Activated B cell treated with CpG ODN at 0.5 μM for 24 hours (primary cell): ENCODE measurements around the gene USB1. TPM values are rescaled to one million over a fixed set of nuclear protein-coding genes. Genes with fewer than 3 reads are reported as not detected.

ENCODE experiments used
- ATAC-seq: fragments of 200-7000 bp; cut with Tn5 transposase; one replicate; pipeline ENCODE4 v1.10.0; 2021; ENCODE audit warnings: low read depth, mild to moderate bottlenecking, moderate library complexity
- CTCF ChIA-PET: fragments of 350-600 bp; sonication (Branson Sonifier 250); formaldehyde crosslinking; loops from one replicate; lab custom pipeline; 2021; ENCODE audit warnings: antibody characterized with exemption; lab: Charles Lee
- POLR2A ChIA-PET: fragments of 350-600 bp; sonication (Branson Sonifier 250); formaldehyde crosslinking; loops from one replicate; lab custom pipeline; 2021; ENCODE audit warnings: antibody characterized with exemption; lab: Charles Lee
- DNase-seq: peaks from one replicate; pipeline ENCODE4 v3.0.0; 2022
- H3K27ac Mint-ChIP-seq: one replicate; pipeline ENCODE4 v1.8.0; 2020; ENCODE audit warnings: mixed read lengths
- H3K27me3 Mint-ChIP-seq: one replicate; pipeline ENCODE4 v1.8.0; 2021; ENCODE audit warnings: mixed read lengths
- H3K36me3 Mint-ChIP-seq: one replicate; pipeline ENCODE4 v1.8.0; 2021; ENCODE audit warnings: low read depth, mixed read lengths
- H3K4me1 Mint-ChIP-seq: one replicate; pipeline ENCODE4 v1.8.0; 2021; ENCODE audit warnings: mixed read lengths
- H3K4me3 Mint-ChIP-seq: one replicate; pipeline ENCODE4 v1.8.0; 2020; ENCODE audit warnings: mild to moderate bottlenecking, mixed read lengths
- H3K9me3 Mint-ChIP-seq: one replicate; pipeline ENCODE4 v1.8.0; 2020; ENCODE audit warnings: mixed read lengths
- CTCF ChIP-seq: fragments of 200-600 bp; IDR thresholded peaks from one replicate; pipeline ENCODE4 v1.8.0; 2022; ENCODE audit warnings: antibody characterized with exemption, mild to moderate bottlenecking
- intact Hi-C: fragments of 100-400 bp; cut with micrococcal nuclease; formaldehyde crosslinking; loops from one replicate; pipeline ENCODE4 v1.15.1; 2024
- total RNA-seq: library from RNA; stranded (reverse); gene quantifications from 2 replicates; pipeline ENCODE4 v1.2.3, GENCODE V29; 2022

The USB1 gene
- total RNA-seq, 1 donor from 2014 or later, result 40.7 TPM

- POLR2A ChIA-PET, result no interaction called here
- Mint-ChIP-seq H3K27ac (no peak overlapping the region), H3K9me3 (no peaks in the 10 kb centered on the region), H3K4me3 (no peak overlapping the region), H3K4me1 (no peaks in the 10 kb centered on the region), H3K27me3 (peaks cover 2% of the 10 kb centered on the region), H3K36me3 (no peaks in the 10 kb centered on the region)
- intact Hi-C loops, result no loop called here
- DNase-seq, result no peak
- no peak for TF ChIP-seq CTCF
- CTCF ChIA-PET, result no interaction called here
- ATAC-seq, result no peak
These were observed 43.2 kb downstream of the USB1 start for GRCh38 chr16:58044266-58045019.

DNA sequence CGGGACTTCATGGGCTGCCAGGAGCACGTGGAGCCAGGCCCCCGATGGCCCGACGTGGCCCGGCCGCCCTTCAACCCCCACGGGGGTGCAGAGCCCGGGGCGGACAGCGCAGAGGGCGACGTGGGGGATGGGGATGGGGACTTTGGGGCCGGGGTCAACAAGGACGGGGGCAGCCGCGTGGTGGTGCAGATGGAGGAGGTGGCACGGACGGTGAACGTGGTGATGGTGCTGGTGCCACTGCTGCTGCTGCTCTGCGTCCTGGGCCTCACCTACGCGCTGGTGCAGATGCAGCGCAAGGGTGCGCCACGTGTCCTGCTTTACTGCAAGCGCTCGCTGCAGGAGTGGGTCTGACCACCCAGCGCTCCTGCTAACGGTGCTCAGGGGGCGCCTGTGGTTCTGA lies 43.9 kb downstream of the USB1 start:
- H3K9me3 Mint-ChIP-seq, result no peaks in the 10 kb centered on the region
- ChIA-PET CTCF (no interaction called here), POLR2A (no interaction called here)
- H3K4me1 Mint-ChIP-seq, result no peaks in the 10 kb centered on the region
- intact Hi-C loops, result no loop called here
- no peak for TF ChIP-seq CTCF
- H3K27me3 Mint-ChIP-seq, result peaks cover 3% of the 10 kb centered on the region
- H3K4me3 Mint-ChIP-seq, result no peak overlapping the region
- no peak overlapping the region for H3K27ac Mint-ChIP-seq
- ATAC-seq (no peak), DNase-seq (no peak)
- no peaks in the 10 kb centered on the region for H3K36me3 Mint-ChIP-seq

GRCh38 chr16:58046054-58046881 lies 45.1 kb downstream of the USB1 start:
- ChIA-PET POLR2A (no interaction called here), CTCF (interaction anchor here (0.5 kb wide), 1 partner anchor 184 kb away, joined by 3 read pairs; no protein-coding TSS in a partner anchor)
- no peaks in the 10 kb centered on the region for H3K4me1 Mint-ChIP-seq
- DNase-seq (no peak), ATAC-seq (no peak)
- H3K9me3 Mint-ChIP-seq, result no peaks in the 10 kb centered on the region
- H3K36me3 Mint-ChIP-seq, result no peaks in the 10 kb centered on the region
- no peak overlapping the region for H3K27ac Mint-ChIP-seq
- intact Hi-C loops, result no loop called here
- H3K4me3 Mint-ChIP-seq, result no peak overlapping the region
- TF ChIP-seq CTCF, result no peak
- H3K27me3 Mint-ChIP-seq, result peaks cover 3% of the 10 kb centered on the region

DNA sequence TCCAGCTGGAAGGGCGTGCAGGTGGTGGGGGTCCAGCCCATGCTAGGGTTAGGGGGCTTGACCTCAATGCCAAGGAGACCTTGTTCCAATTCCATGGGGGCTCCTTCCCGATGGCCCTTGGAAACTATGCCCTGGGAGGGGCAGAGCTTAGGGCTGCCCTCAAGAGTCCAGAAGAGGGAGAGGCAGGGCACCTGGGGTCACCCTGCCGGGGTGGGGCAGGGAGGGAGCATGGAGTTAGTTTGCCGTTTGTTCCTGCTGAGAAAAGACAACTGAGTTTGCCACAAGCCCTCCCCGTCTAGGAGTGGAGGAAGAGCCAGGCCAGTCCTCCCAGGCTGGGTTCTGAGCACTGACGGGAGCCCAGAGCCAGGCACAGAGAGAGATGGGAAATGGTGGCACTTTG lies 45.7 kb downstream of the USB1 start:
- intact Hi-C loops, result no loop called here
- TF ChIP-seq CTCF, result no peak
- H3K36me3 Mint-ChIP-seq, result no peaks in the 10 kb centered on the region
- no peak for DNase-seq
- H3K27ac Mint-ChIP-seq, result no peak overlapping the region
- no peaks in the 10 kb centered on the region for H3K4me1 Mint-ChIP-seq
- H3K27me3 Mint-ChIP-seq, result peaks cover 3% of the 10 kb centered on the region
- ATAC-seq, result no peak
- POLR2A ChIA-PET, result no interaction called here
- H3K4me3 Mint-ChIP-seq, result no peak overlapping the region
- no peaks in the 10 kb centered on the region for H3K9me3 Mint-ChIP-seq
- CTCF ChIA-PET, result no interaction called here
